HEK293T (cell line): ENCODE results near the gene SEMA7A.

Source experiments
- CTCF ChIA-PET: fragments of 350-600 bp; formaldehyde crosslinking; extraction: SDS; loops from one replicate; lab custom pipeline; 2021; ENCODE audit warnings: antibody characterized with exemption, inconsistent platforms; lab: Yijun Ruan, JAX
- POLR2A ChIA-PET: fragments of 350-600 bp; formaldehyde crosslinking; extraction: SDS; loops from one replicate; lab custom pipeline; 2020; ENCODE audit warnings: antibody characterized with exemption, inconsistent platforms; lab: Yijun Ruan, JAX
- DNase-seq: peaks from one replicate; pipeline ENCODE4 v3.0.0; 2012; ENCODE audit warnings: mixed read lengths; ENCODE audit errors: extremely low spot score
- ARNT ChIP-seq: fragments of 450-650 bp; IDR thresholded peaks from 2 replicates; pipeline ENCODE4 v1.6.1; 2017; ENCODE audit warnings: mild to moderate bottlenecking
- BHLHE40 ChIP-seq: fragments of 450-650 bp; IDR thresholded peaks from 2 replicates; pipeline ENCODE4 v1.6.1; 2016; ENCODE audit warnings: mild to moderate bottlenecking, moderate library complexity, borderline replicate concordance
- CTBP1 ChIP-seq: fragments of 450-650 bp; IDR thresholded peaks from 2 replicates; pipeline ENCODE4 v1.6.1; 2016; ENCODE audit warnings: borderline replicate concordance
- ELF4 ChIP-seq: fragments of 450-650 bp; IDR thresholded peaks from 2 replicates; pipeline ENCODE4 v1.6.1; 2017; ENCODE audit warnings: antibody characterized with exemption
- FOXA1 ChIP-seq: fragments of 450-650 bp; IDR thresholded peaks from 2 replicates; pipeline ENCODE4 v1.6.1; 2016; ENCODE audit warnings: mild to moderate bottlenecking
- FOXK2 ChIP-seq: fragments of 450-650 bp; IDR thresholded peaks from 2 replicates; pipeline ENCODE4 v1.6.1; 2016; ENCODE audit warnings: mild to moderate bottlenecking
- FOXM1 ChIP-seq: fragments of 450-650 bp; IDR thresholded peaks from 2 replicates; pipeline ENCODE4 v1.6.1; 2017; ENCODE audit warnings: mild to moderate bottlenecking, borderline replicate concordance
- HDGF ChIP-seq: fragments of 450-650 bp; IDR thresholded peaks from 2 replicates; pipeline ENCODE4 v1.6.1; 2017; ENCODE audit warnings: antibody characterized with exemption, borderline replicate concordance
- L3MBTL2 ChIP-seq: fragments of 450-650 bp; conservative IDR thresholded peaks from 2 replicates; pipeline ENCODE4 v1.6.1; 2016; ENCODE audit warnings: mild to moderate bottlenecking
- LEF1 ChIP-seq: fragments of 450-650 bp; IDR thresholded peaks from 2 replicates; pipeline ENCODE4 v1.6.1; 2017; ENCODE audit warnings: mild to moderate bottlenecking, borderline replicate concordance
- NFRKB ChIP-seq: fragments of 450-650 bp; IDR thresholded peaks from 2 replicates; pipeline ENCODE4 v1.6.1; 2016; ENCODE audit warnings: mild to moderate bottlenecking, moderate library complexity
- PKNOX1 ChIP-seq: fragments of 450-650 bp; IDR thresholded peaks from 2 replicates; pipeline ENCODE4 v1.6.1; 2016
- SP1 ChIP-seq: fragments of 450-650 bp; IDR thresholded peaks from 2 replicates; pipeline ENCODE4 v1.6.1; 2017
- SUZ12 ChIP-seq: fragments of 450-650 bp; IDR thresholded peaks from 2 replicates; pipeline ENCODE4 v1.6.1; 2016; ENCODE audit warnings: mild to moderate bottlenecking
- TARDBP ChIP-seq: fragments of 450-650 bp; IDR thresholded peaks from 2 replicates; pipeline ENCODE4 v1.6.1; 2016
- ZNF384 ChIP-seq: fragments of 450-650 bp; IDR thresholded peaks from 2 replicates; pipeline ENCODE4 v1.6.1; 2016

SEMA7A gene

GRCh38 chr15:74432968-74433591 lies 678 bp downstream of the SEMA7A start:
- TF ChIP-seq ZNF384, result no peak
- no peak for TF ChIP-seq LEF1
- no peak for TF ChIP-seq PKNOX1
- TF ChIP-seq TARDBP, result no peak
- POLR2A ChIA-PET, result no interaction called here
- CTCF ChIA-PET, result no interaction called here
- no peak for DNase-seq

DNA sequence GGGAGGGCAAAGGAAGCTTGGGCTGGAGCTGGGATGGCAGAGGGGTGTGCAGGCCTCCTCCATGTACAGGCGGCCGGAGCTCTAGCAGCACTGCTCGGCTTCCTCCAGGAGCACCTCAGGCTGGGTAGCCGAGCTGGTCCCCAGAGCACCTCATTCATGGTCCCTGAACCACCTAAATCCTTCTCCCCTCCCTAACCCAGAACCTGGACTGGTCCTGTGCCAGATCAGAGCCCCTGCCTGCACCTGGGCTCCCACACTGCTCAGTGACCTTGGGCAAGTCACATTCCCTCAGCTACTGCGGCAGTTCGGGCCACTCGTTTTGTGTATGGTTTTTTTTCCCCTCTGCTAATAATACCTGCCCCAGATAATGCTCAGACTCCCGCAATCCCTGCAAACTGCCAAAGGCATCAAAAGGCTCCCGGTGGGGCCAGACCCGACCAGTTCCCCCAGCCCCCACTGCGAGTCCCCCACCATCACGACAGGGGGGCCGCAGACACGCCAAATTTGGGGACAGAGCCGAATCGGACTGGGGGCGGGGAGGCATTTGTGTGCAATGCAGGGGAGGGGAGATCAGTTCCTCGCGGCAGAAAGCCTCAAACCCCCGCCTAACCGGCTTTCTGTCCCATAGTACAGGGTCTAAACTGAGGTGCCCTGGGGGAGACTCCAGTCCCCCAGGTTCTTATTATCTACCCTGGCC lies 1.3 kb downstream of the SEMA7A start:
- POLR2A ChIA-PET, result interaction anchor here (1.3 kb wide), 1 partner anchor 29 kb away, joined by 5 read pairs; the partner anchor contains the start of gene UBL7
- no peak for DNase-seq
- CTCF ChIA-PET, result interaction anchor here (0.7 kb wide), 1 partner anchor 1957 kb away, joined by 3 read pairs; no protein-coding TSS in a partner anchor
- TF ChIP-seq SP1 (no peak), TARDBP (no peak), CTBP1 (no peak), FOXM1 (no peak), LEF1 (no peak), HDGF (no peak), ELF4 (no peak), L3MBTL2 (no peak), ZNF384 (no peak), BHLHE40 (no peak), FOXK2 (no peak), PKNOX1 (no peak), FOXA1 (no peak), NFRKB (no peak), ARNT (no peak), SUZ12 (no peak)

DNA sequence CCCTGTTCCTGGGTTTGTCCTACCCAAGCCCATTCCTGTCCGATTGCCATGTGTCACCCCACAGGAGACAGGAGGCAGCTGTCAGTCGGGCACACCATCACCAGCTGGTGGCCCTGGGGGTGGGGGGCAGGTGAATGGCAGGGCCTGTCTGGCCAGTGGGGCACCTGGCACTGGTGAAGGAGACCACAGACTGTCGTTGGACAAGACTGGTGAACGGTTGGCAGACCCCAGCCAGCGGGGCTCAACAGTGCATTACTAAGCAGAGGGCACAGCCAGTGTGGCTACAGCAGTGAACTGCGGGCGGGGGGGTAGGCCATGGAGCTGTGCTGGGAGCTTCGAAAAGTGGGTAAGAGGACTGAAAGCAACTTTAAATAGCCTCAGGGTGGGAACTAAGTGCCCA lies 2.1 kb downstream of the SEMA7A start:
- no peak for DNase-seq
- ChIA-PET CTCF (interaction anchor here (0.7 to 1.1 kb wide), 2 partner anchors 58 to 1957 kb away, joined by 3 read pairs; no protein-coding TSS in a partner anchor), POLR2A (interaction anchor here (0.6 to 1.3 kb wide), 3 partner anchors 29 to 109 kb away, joined by 3 to 5 read pairs (median 4); partner anchors contain the start of genes ARID3B and UBL7)
- TF ChIP-seq HDGF (no peak), PKNOX1 (no peak), ARNT (no peak), TARDBP (no peak), L3MBTL2 (no peak), LEF1 (no peak), NFRKB (no peak), SUZ12 (no peak)

DNA sequence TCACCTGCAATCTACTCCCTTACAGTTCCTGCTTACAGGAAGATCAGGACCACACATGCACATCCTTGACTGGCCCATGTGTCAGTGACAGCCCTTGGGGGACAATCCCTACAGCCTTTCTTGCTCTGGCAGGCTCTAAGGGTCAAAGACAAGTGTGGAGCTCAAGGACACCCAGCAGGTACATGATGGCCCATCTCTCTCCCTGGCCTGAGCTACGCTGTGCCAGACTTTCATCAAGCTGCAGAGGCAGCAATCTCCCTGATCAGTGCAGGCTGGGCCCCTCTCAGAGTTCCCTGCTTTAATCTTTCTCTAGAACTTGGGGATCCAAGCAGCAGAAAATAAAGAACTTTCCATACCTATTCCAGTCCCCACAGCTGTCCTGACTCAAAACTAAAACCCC lies 2.6 kb downstream of the SEMA7A start:
- TF ChIP-seq ARNT, result no peak
- TF ChIP-seq FOXA1, result no peak
- no peak for TF ChIP-seq LEF1
- no peak for TF ChIP-seq SUZ12
- no peak for TF ChIP-seq SP1
- no peak for TF ChIP-seq CTBP1
- TF ChIP-seq FOXM1, result no peak
- no peak for TF ChIP-seq PKNOX1
- TF ChIP-seq FOXK2, result no peak
- TF ChIP-seq ZNF384, result no peak
- TF ChIP-seq ELF4, result no peak
- TF ChIP-seq L3MBTL2, result no peak
- TF ChIP-seq HDGF, result no peak
- no peak for TF ChIP-seq BHLHE40
- no peak for TF ChIP-seq TARDBP
- TF ChIP-seq NFRKB, result no peak
- DNase-seq, result no peak
- CTCF ChIA-PET, result interaction anchor here (1.1 kb wide), 1 partner anchor 58 kb away, joined by 3 read pairs; no protein-coding TSS in a partner anchor
- POLR2A ChIA-PET, result interaction anchor here (1.1 to 1.3 kb wide), 2 partner anchors 30 to 110 kb away, joined by 3 to 5 read pairs; partner anchors contain the start of genes ARID3B and UBL7

DNA sequence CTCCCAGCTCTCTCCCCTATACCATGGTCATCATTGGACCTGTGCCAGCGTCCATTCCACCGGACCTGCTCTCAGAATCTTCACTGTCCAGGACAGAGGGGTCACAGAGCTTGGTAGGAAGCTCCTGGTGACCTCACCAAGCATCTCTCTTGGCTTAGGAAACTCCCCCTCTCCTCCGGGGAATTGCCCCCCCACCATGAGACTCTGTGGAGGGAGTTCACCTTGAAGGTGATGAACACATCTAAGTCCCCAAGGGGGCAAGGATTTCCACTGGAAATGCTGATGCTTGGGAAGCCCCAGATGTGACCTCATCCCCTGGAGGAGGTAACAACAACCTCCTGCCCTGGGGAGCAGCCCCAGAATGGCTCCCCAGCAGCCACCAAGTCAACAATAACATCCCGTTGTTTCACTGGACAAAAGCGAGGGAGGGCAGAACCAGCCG lies 3.2 kb downstream of the SEMA7A start:
- ChIA-PET CTCF (interaction anchor here (1.1 kb wide), 1 partner anchor 57 kb away, joined by 3 read pairs; no protein-coding TSS in a partner anchor), POLR2A (interaction anchor here (1.1 to 1.3 kb wide), 2 partner anchors 30 to 110 kb away, joined by 3 read pairs; partner anchors contain the start of genes ARID3B and UBL7)
- TF ChIP-seq HDGF, result no peak
- no peak for TF ChIP-seq ARNT
- TF ChIP-seq SUZ12, result no peak
- TF ChIP-seq FOXK2, result no peak
- no peak for TF ChIP-seq PKNOX1
- TF ChIP-seq NFRKB, result no peak
- no peak for TF ChIP-seq SP1
- no peak for TF ChIP-seq ELF4
- no peak for DNase-seq
